Epithelial cell of esophagus (primary cell): ENCODE measurements around the gene C10orf95.
A peak's percentile ranks its signal among the peaks of the same experiment; 100 is the strongest.

Experiments used
- DNase-seq: peaks from one replicate; pipeline ENCODE4 v3.0.0; 2010; ENCODE audit warnings: low read depth
- H3K4me3 ChIP-seq: 2 replicates; pipeline ENCODE4 v1.5.1; 2011; ENCODE audit warnings: mild to moderate bottlenecking, low read length, control low read depth
- CTCF ChIP-seq: IDR thresholded peaks from 2 replicates; pipeline ENCODE4 v1.5.1; 2011; ENCODE audit warnings: low read depth, mild to moderate bottlenecking, low read length, control low read depth, inconsistent platforms; ENCODE audit not compliant: insufficient read depth; ENCODE audit errors: missing control alignments

C10orf95 gene

GRCh38 chr10:102425444-102425843 lies 25.9 kb downstream of the C10orf95 start:
- no peak for DNase-seq
- TF ChIP-seq CTCF, result no peak
- no peak overlapping the region for H3K4me3 ChIP-seq

GRCh38 chr10:102424916-102425315 lies 26.4 kb downstream of the C10orf95 start:
- DNase-seq, result no peak
- no peak for TF ChIP-seq CTCF
- no peak overlapping the region for H3K4me3 ChIP-seq

- no peak for TF ChIP-seq CTCF
- DNase-seq, result no peak
- H3K4me3 ChIP-seq, result no peak overlapping the region
Observed at GRCh38 chr10:102424145-102424544, 27.2 kb downstream of the C10orf95 start.

GRCh38 chr10:102423372-102423968 lies 27.9 kb downstream of the C10orf95 start:
- TF ChIP-seq CTCF, result no peak
- no peak overlapping the region for H3K4me3 ChIP-seq
- DNase-seq, result no peak

GRCh38 chr10:102422545-102423129 lies 28.7 kb downstream of the C10orf95 start:
- TF ChIP-seq CTCF, result peak; percentile 77
- H3K4me3 ChIP-seq, result peak overlapping the region; percentile 89
- DNase-seq, result peak; percentile 76

GRCh38 chr10:102421757-102422512 lies 29.4 kb downstream of the C10orf95 start:
- H3K4me3 ChIP-seq, result peak overlapping the region; percentile 89
- TF ChIP-seq CTCF, result no peak
- DNase-seq, result peak; percentile 49

- H3K4me3 ChIP-seq, result peak overlapping the region; percentile 89
- no peak for TF ChIP-seq CTCF
- no peak for DNase-seq
Observed at GRCh38 chr10:102421507-102421756, 29.9 kb downstream of the C10orf95 start.
